Kidney (tissue), 14 donors: ENCODE measurements around the gene NEDD4L. TPM values are rescaled to one million over a fixed set of nuclear protein-coding genes. Genes with fewer than 3 reads are reported as not detected.
A peak's percentile ranks its signal among the peaks of the same experiment; 100 is the strongest.

Experiments
- DNase-seq, 5 donors: peaks; one replicate each; pipeline ENCODE4 v3.0.0-alpha.2; 2013 to 2020
- FAIRE-seq: peaks from 2 replicates; lab custom pipeline; 2012; peaks lifted over from hg19 to GRCh38; lab: Jason Lieb, UNC
- H3K27ac ChIP-seq, 2 donors: one replicate each; pipeline ENCODE4 v1.7.0; 2013; ENCODE audit warnings: low read depth in 2 of 2, low read length in 2 of 2, inconsistent platforms in 1 of 2
- H3K27me3 ChIP-seq: one replicate; pipeline ENCODE4 v1.7.1; 2013; ENCODE audit warnings: low read length, inconsistent platforms; ENCODE audit not compliant: control insufficient read depth, insufficient read depth
- H3K36me3 ChIP-seq, 3 donors: one replicate each; pipeline versions ENCODE4 v1.7.0 to v1.7.1; 2013; ENCODE audit warnings: low read length in 3 of 3, control low read depth in 1 of 3, inconsistent platforms in 1 of 3; ENCODE audit not compliant: insufficient read depth in 3 of 3, control insufficient read depth in 2 of 3
- H3K4me1 ChIP-seq, 3 donors: one replicate each; pipeline versions ENCODE4 v1.7.0 to v1.7.1; 2013; ENCODE audit warnings: low read length in 3 of 3, inconsistent platforms in 1 of 3, low read depth in 1 of 3; ENCODE audit not compliant: control insufficient read depth in 2 of 3, insufficient read depth in 2 of 3
- H3K4me3 ChIP-seq, 3 donors: one replicate each; pipeline versions ENCODE4 v1.7.0 to v1.8.1; 2013; ENCODE audit warnings: low read length in 3 of 3, control low read depth in 1 of 3, inconsistent platforms in 1 of 3
- H3K9ac ChIP-seq, 3 donors: one replicate each; pipeline versions ENCODE4 v1.7.0 to v1.7.1; 2013; ENCODE audit warnings: low read length in 3 of 3, control low read depth in 1 of 3, inconsistent platforms in 1 of 3
- H3K9me3 ChIP-seq, 3 donors: one replicate each; pipeline versions ENCODE4 v1.7.0 to v1.7.1; 2013; ENCODE audit warnings: low read length in 3 of 3, control low read depth in 1 of 3, inconsistent platforms in 1 of 3; ENCODE audit not compliant: control insufficient read depth in 2 of 3, insufficient read depth in 1 of 3
- intact Hi-C: fragments of 100-400 bp; cut with DNase I; formaldehyde crosslinking; loops from one replicate; pipeline ENCODE4 v1.11.1; 2022
- polyA plus RNA-seq: library from polyadenylated mRNA; stranded (reverse); fragments of 350-450 nt; fragmentation: Illumina TruSeq; extraction: RNeasy Lipid Tissue Mini Kit (QIAGEN cat#74804); gene quantifications from one replicate; pipeline ENCODE4 v1.2.3, GENCODE V29; 2014; ENCODE audit warnings: low read depth, low replicate concordance; ENCODE audit not compliant: insufficient read depth
- total RNA-seq: library from RNA; stranded (reverse); fragmentation: NEBNext Ultra II Directional; extraction: Animal tissue kit (Norgen Biotek cat#: 25700); gene quantifications from one replicate; pipeline ENCODE4 v1.2.1, GENCODE V29; 2021
- TF ChIP-seq, protein P1 (sequence below): IDR thresholded peaks from 3 replicates; pipeline ENCODE4 v1.5.1; 2012; ENCODE audit warnings: mild to moderate bottlenecking, moderate library complexity, borderline replicate concordance; ENCODE audit not compliant: insufficient read depth; ENCODE audit errors: extremely low read depth
- donor health status: control.
- donor health status: control.
- donor health status: control.
- donor health status: control.
- donor health status: control.
- donor health status: DM: yes; HTN: yes; CAD: no.
- donor health status: Normal renal cell carcinoma (clear cell type).

The NEDD4L gene
- total and polyA plus RNA-seq, 2 donors from 2014 or later = 90.8 to 95.7 TPM

- peak in 1 of 5 donors; percentile 38 for DNase-seq
- no peaks in the 10 kb centered on the region for H3K27me3 ChIP-seq
- no peak for FAIRE-seq
Measured at GRCh38 chr18:58181988-58182387, 138.0 kb downstream of the NEDD4L start.

GRCh38 chr18:58183226-58183625, 139.2 kb downstream of the NEDD4L start:
- Histone ChIP-seq H3K4me1 (peaks cover 12 to 35% (median 33%) of the 10 kb centered on the region in 3 donors), H3K36me3 (no peaks in the 10 kb centered on the region), H3K9me3 (no peaks in the 10 kb centered on the region), H3K27me3 (no peaks in the 10 kb centered on the region), H3K27ac (peak overlapping the region in 1 of 2 donors; percentile 15), H3K9ac (peak overlapping the region in 1 of 3 donors; percentile 29), H3K4me3 (no peak overlapping the region)
- intact Hi-C loops = no loop called here
- FAIRE-seq = no peak
- TF ChIP-seq, protein P1, sequence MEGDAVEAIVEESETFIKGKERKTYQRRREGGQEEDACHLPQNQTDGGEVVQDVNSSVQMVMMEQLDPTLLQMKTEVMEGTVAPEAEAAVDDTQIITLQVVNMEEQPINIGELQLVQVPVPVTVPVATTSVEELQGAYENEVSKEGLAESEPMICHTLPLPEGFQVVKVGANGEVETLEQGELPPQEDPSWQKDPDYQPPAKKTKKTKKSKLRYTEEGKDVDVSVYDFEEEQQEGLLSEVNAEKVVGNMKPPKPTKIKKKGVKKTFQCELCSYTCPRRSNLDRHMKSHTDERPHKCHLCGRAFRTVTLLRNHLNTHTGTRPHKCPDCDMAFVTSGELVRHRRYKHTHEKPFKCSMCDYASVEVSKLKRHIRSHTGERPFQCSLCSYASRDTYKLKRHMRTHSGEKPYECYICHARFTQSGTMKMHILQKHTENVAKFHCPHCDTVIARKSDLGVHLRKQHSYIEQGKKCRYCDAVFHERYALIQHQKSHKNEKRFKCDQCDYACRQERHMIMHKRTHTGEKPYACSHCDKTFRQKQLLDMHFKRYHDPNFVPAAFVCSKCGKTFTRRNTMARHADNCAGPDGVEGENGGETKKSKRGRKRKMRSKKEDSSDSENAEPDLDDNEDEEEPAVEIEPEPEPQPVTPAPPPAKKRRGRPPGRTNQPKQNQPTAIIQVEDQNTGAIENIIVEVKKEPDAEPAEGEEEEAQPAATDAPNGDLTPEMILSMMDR = no peak
- DNase-seq = no peak

More at GRCh38 chr18:58181988-58182387, 138.0 kb downstream of the NEDD4L start:
- no peaks in the 10 kb centered on the region for H3K36me3 ChIP-seq
- H3K27ac ChIP-seq = no peak overlapping the region
- no peak overlapping the region for H3K9ac ChIP-seq
- peaks cover 12 to 45% (median 40%) of the 10 kb centered on the region in 3 donors for H3K4me1 ChIP-seq
- H3K9me3 ChIP-seq = no peaks in the 10 kb centered on the region
- TF ChIP-seq, protein P1 = no peak
- intact Hi-C loops = no loop called here
- H3K4me3 ChIP-seq = no peak overlapping the region

GRCh38 chr18:58186258-58186948, 142.4 kb downstream of the NEDD4L start:
- no peaks in the 10 kb centered on the region for H3K36me3 ChIP-seq
- TF ChIP-seq, protein P1 = no peak
- intact Hi-C loops = no loop called here
- H3K9me3 ChIP-seq = no peaks in the 10 kb centered on the region
- no peak overlapping the region for H3K9ac ChIP-seq
- no peak overlapping the region for H3K4me3 ChIP-seq
- H3K27ac ChIP-seq = peak overlapping the region; percentile 10 to 42
- no peak for FAIRE-seq
- H3K27me3 ChIP-seq = no peaks in the 10 kb centered on the region
- DNase-seq = peak in 4 of 5 donors; percentile 59 to 69 (median 64)
- H3K4me1 ChIP-seq = peaks cover 6 to 27% (median 15%) of the 10 kb centered on the region in 3 donors
